Urothelium cell line (cell line): ENCODE data around the gene DDX10.
"Not testable (repeated sequence)": the region's sequence is repeated elsewhere in the genome, so short reads cannot be mapped to it uniquely, and the experiment has no call there.

Source experiments
- DNase-seq: peaks from one replicate; pipeline ENCODE4 v3.0.0; 2011; ENCODE audit warnings: low spot score, mixed read lengths
- FAIRE-seq: peaks from 2 replicates; lab custom pipeline; 2011; peaks lifted over from hg19 to GRCh38; lab: Jason Lieb, UNC

DDX10 gene

GRCh38 chr11:108807262-108807661, 142.4 kb downstream of the DDX10 start:
- FAIRE-seq (no peak), DNase-seq (no peak)

DNA sequence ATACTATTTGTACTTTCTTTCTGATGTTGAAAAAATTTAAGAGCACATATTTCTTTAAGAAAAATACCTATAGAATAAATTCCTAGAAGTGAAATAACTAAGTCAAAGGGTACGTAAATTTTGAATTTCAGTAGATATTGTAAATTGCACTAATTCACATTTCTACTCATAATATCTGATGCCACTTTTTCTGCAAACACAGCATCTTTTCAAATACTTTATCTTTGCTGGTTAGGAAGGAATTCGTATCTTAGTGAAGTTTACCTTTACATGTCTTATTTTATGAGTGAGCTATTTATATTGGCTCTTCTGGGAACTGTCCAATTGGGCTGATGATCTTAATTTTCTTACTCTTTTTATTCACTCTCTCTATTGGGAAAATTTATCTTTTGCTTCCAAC, 148.2 kb downstream of the DDX10 start:
- FAIRE-seq: no peak
- no peak for DNase-seq

- no peak for FAIRE-seq
Observed at GRCh38 chr11:108817976-108818375, 153.1 kb downstream of the DDX10 start.

GRCh38 chr11:108818971-108819370, 154.1 kb downstream of the DDX10 start:
- DNase-seq: no peak
- no peak for FAIRE-seq

More at GRCh38 chr11:108817976-108818375, 153.1 kb downstream of the DDX10 start:
- no peak for DNase-seq

DNA sequence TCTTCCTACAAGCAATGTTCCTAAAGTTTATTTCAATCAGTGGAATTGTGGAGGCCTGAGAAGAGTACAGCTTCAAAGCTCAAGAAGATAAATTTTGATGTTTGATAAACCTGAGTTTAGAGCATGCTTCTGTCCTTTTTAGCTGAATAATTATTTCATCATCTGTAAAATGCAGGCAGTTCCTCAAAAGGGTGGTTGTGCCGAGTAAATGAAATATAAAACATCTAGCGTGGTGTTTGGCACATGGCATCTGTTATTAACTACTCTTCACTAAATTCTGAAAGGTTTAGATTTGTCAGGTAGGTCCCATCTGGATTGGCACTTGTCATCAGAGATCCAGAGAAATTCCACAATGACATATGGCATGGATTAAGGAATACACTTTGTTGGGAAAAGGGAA, 155.1 kb downstream of the DDX10 start:
- no peak for DNase-seq
- no peak for FAIRE-seq

DNA sequence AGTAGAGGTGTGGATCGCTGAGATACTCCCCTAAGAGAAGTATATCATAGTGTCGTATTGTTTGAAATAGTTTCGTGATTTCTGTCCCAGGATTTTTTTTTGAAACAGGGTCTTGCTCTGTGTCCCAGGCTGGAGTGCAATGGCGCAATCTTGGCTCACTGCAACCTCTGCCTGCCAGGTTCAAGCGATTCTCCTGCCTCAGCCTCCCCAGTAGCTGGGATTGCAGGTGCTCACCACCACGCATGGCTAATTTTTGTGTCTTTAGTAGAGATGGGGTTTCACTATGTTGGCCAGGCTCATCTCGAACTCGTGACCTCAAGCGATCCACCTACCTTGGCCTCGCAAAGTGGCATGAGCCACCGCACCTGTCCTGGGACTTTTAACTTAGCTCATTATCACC, 159.1 kb downstream of the DDX10 start:
- FAIRE-seq, DNase-seq: not testable (repeated sequence)

- FAIRE-seq (no peak), DNase-seq (no peak)
Observed at GRCh38 chr11:108824545-108824944, 159.7 kb downstream of the DDX10 start.

GRCh38 chr11:108825381-108825780, 160.5 kb downstream of the DDX10 start:
- no peak for DNase-seq
- FAIRE-seq: no peak

DNA sequence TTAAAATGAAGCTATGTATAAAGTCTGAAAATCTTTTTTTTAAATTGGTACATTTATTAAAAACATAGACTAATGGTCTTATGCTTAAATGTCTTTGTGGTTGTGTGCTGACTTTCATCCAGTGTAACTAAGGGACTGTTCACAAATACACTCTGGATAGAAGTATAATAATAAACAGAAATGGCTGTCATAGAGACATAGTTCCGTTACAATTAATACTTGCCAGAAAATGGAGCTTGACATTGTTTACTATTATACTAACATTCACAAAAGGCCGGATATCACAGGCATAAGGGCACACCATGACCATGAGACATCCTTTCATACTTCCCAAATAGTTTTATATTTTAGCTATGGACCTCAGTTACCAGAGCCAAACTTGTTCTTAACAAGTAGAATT, 161.3 kb downstream of the DDX10 start:
- no peak for DNase-seq
- no peak for FAIRE-seq

DNA sequence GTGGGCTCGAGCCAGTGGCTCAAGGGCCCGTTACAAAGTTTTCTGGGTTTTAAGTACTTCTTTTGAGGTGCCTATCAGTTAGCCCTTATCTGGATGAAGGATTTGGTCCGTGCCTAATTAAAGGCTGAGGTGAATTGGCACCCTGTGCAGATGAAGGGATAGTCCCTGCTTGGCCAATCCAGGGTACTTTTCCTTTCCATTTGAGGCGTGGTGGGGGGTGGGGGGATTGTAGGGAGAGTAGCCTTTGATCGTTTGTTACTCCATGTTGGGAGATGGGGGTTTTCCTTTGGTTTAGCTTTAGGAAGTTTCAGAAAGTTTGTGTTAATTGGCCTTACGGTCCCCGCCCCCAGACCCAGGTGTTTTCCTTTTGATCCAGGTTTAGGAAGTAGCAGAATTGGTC, 170.8 kb downstream of the DDX10 start:
- FAIRE-seq: no peak
- DNase-seq: no peak

GRCh38 chr11:108836541-108836940, 171.7 kb downstream of the DDX10 start:
- DNase-seq: no peak
- FAIRE-seq: no peak

DNA sequence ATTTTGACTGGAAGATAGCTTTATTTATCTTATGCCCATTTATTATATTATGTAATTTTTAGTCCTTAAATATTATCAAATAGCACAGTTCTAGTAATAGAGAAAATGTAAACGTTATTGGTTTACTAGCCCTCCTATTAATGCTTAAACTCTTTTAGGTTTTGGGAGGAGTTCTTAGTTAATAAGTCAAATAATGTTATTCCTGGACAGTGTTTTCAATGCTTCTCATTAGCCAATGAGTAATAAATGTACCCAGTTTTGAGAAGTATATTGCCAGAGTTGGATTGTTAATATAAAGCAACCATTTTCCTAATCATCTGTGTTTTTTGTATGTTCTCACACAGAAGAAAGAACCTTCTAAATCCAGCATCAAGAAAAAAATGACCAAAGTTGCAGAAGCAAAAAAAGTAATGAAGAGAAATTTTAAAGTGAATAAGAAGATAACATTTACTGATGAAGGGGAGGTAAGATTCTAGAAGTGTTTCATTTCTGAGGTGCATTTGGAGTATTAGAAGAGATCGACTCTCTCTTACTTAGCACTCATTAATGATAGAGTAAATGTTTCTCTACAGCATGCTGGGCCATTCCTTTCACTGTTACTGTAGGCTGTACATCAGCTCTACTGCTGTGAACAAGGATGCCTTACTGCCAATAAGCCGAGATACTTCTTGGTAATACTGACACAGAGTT, 173.4 kb downstream of the DDX10 start:
- no peak for DNase-seq
- FAIRE-seq: no peak

- FAIRE-seq: no peak
- DNase-seq: no peak
Observed at GRCh38 chr11:108838792-108839105, 173.9 kb downstream of the DDX10 start.

- FAIRE-seq (no peak), DNase-seq (no peak)
Observed at GRCh38 chr11:108846009-108846408, 181.1 kb downstream of the DDX10 start.

DNA sequence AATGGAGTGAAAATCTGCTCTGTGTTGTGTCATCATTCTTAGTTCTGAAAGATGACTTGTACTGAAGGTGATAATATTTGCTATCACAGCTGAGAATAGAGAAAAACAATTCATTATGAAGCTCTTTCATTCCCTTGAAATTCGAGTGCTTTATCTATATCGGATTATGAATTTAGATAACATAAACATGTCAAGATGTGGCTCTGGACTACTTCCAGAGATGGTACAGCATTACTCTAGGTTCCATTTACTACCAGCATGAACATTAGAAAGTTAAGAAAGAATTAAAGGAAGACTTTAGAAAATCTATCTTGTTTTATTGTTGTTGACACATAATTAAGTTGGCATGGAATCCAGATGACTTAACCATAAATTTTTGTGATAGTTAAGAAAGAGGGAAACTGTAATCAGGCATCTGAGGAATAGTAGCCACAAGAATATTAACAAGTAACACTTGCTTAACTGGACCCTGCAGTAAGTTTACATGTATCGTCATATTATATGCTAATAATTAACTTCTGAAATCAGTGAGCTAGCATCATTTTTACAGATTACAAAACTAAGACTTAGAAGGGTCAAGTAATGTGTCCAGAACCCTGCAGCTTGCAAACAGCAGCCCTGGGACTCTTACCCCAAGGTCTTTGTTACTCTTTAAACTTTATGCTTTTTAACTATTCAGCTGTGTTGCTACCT, 182.6 kb downstream of the DDX10 start:
- no peak for FAIRE-seq
- no peak for DNase-seq

DNA sequence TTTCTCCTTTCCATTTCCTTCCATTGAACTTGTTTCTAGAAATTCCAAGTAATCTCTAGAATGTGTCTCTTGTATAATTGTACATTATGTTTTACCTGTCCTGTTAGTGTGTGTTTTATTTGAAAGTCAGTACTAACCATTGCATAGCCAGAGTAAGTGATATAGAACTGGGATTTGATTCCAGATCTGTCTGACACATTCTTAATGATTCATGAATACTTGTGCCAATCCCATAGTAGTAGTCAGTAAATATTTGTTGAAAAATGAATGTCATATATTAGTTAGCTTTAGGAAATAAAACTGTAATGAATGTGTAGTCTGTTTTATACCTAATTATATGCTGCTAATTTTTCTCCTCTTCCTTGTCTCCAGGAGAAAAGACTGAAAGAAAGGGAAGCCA, 186.9 kb downstream of the DDX10 start:
- DNase-seq (no peak), FAIRE-seq (no peak)

- FAIRE-seq: no peak
- no peak for DNase-seq
Observed at GRCh38 chr11:108852701-108853100, 187.8 kb downstream of the DDX10 start.

DNA sequence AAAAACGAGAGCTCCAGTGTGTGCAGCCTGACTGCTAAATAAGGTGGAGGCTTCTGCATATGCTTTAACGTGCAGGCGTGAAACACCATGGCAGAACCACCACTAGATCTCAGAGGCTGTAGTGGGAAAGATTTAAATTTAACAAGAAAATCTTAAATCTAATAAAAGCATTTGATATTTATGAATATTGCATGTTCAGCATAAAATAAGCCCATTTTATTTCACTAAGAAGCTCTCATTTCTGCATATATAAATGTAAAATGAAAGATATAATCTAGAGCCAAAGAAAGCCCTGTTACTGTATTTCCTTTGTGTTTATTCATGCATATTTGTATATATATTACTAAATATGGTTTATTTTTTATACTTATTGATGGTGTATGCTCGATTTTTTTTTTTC, 188.3 kb downstream of the DDX10 start:
- FAIRE-seq: no peak
- no peak for DNase-seq

GRCh38 chr11:108853864-108854263, 189.0 kb downstream of the DDX10 start:
- DNase-seq: no peak
- FAIRE-seq: no peak

GRCh38 chr11:108854346-108854745, 189.5 kb downstream of the DDX10 start:
- DNase-seq (no peak), FAIRE-seq (no peak)

DNA sequence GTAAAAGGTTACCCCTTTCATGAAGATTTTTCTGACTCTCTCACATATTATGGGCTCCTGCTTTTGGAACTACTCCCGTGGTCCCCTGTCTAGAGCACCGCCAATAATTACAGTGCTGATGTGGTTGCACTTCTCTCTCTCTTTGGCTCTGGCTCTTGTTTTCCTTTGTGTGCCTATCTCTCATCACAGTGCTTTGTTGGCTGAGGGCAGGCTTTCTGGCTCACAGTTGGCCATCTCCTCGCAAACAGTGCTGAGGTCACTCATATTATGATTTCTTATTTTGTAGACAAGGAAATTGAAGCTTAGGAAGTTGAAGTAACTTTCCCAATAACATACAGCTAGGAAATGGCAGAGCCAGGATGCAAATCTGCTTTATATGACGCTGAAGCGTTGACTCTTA, 192.5 kb downstream of the DDX10 start:
- FAIRE-seq (no peak), DNase-seq (no peak)

- DNase-seq: no peak
- no peak for FAIRE-seq
Observed at GRCh38 chr11:108858622-108859021, 193.8 kb downstream of the DDX10 start.

DNA sequence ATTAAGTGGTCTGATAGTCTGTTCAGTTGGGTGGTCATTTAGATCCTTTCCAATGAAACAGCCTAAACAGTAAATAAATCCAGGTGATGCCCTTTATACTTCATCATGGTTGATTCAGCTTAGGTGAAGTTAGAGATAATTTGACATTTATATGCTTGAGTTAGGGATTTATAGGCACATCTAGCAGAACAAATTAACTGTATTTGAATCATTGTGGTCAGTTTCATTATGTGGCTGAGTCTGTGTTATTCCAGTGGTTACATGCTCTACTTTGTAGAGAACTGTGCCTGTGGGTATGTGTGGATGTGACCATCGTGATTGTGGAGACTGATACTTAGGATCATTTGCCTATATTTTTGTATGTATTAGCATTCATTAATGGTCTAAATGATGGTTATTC, 194.6 kb downstream of the DDX10 start:
- FAIRE-seq (no peak), DNase-seq (no peak)
